HG02610 (cell line): Measurements from ENCODE around the gene DDX10.
"Not testable (repeated sequence)": the region's sequence is repeated elsewhere in the genome, so short reads cannot be mapped to it uniquely, and the experiment has no call there.

Experiments
- ATAC-seq: cut with Tn5 transposase; IDR thresholded peaks from one replicate; pipeline ENCODE4 v1.9.1; 2021; ENCODE audit warnings: mild to moderate bottlenecking, moderate library complexity; ENCODE audit not compliant: unreplicated experiment

The DDX10 gene

DNA sequence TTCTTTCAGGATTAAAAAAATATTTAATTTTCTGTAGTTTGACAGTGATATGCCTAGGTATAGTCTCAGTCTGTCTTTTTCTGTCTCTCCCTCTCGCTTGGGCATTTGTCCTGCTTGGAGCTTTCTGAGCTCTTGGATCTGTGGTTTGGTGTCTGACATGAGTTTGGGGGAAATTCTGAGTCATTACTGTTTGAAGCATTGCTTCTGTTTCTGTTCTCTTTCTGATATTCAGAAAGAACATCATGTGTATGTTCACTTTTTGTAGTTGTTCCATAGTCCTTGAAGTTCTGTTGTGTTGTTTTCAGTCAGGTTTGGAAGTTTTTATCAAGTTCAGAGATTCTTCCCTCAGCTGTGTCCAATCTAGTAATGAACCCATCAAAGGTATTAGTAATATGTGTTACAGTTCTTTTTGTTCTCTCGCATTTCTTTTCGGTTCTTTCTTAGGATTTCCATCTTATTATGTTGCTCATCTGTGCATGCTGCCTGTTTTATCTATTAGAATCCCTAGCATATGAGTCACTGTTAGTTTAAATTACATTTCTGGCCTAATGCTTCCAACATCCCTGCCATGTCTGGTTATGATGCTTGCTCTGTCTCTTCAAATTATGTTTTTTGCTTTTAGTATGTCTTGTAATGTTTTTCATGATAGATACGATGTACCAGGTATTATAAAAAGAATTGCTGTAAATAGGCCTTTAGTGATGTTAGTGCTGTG lies 48.4 kb downstream of the DDX10 start:
- ATAC-seq: peak; percentile 81

DNA sequence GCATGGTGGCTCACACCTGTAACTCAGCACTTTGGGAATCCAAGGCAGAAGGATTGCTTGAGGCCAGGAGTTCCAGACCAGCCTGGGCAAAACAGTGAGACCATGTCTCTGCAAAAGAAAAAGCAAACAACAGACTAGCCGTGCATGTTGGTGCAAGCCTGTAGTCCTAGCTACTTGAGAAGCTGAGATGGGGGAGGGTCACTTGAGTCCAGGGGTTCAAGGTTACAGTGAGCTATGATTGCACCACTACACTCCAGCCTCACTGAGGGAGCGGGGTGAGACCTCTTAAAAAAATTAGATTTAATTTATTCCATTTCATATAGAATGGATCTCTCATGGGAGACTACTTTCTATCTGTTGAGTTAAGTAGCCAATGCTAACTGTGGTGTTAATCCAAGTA lies 50.4 kb downstream of the DDX10 start:
- ATAC-seq: no peak

GRCh38 chr11:108718466-108718865 lies 53.6 kb downstream of the DDX10 start:
- ATAC-seq: no peak

GRCh38 chr11:108724974-108725689 lies 60.3 kb downstream of the DDX10 start:
- no peak for ATAC-seq

GRCh38 chr11:108726077-108726800 lies 61.4 kb downstream of the DDX10 start:
- ATAC-seq: peak; percentile 31

DNA sequence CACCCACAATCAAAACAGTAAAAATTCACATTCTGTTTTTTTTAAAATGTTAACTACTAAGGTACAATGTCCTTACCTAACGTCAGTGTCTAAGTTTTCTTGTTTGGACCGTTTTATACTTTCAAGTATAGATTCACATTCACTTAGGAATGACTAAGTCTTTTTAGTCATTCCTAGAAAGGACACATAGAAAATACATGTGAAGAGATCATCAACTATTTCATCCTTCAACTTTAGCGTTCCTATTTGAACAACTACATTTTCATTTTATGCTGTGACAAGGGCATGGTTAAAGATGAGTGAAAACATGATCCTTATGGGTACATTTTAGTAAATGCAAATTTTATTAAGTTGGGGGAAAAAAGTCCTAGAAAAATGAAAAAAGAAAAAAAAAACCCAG lies 62.8 kb downstream of the DDX10 start:
- ATAC-seq: peak; percentile 79

GRCh38 chr11:108729227-108729871 lies 64.5 kb downstream of the DDX10 start:
- no peak for ATAC-seq

DNA sequence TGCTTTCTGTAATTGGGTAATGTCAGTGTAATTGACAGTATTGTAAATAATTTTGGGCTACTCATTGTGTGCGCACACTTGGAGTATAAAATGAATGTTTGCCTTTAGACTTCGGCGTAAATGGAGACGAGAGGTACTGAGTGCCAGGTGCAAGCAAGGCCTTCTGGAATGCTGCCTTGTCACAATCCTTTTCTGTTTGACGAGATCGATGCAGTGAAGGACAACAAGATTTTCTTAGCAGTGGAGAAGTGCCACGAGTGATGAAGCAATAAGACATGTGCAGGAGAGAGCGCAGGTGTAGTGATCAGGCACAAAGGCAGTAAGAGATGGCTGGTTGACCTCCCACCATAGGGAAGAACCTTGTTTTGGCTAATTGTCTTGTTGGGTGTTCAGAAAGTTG lies 67.5 kb downstream of the DDX10 start:
- ATAC-seq: no peak

- peak; percentile 98 for ATAC-seq
These were observed 68.7 kb downstream of the DDX10 start for GRCh38 chr11:108733479-108734116.

DNA sequence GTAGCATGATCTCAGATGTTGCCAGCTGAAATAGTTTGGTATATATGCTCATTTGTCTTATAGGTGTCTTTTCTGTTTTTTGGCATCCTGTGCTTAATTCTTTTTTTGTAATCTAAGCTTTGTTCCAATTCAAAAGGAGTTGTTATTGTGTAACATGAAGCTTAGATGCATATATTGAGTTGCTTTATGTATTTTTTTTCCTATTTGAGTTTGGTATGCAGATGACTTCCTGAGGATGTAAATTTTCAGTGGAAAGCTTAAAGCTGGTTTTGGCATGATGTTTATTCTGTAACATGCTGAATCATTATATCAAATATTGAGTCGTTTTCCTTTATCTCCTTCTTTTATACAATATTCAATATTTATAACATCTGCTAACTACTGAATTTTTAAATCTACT lies 69.4 kb downstream of the DDX10 start:
- no peak for ATAC-seq

- ATAC-seq: no peak
These were observed 70.2 kb downstream of the DDX10 start for GRCh38 chr11:108734956-108735559.

DNA sequence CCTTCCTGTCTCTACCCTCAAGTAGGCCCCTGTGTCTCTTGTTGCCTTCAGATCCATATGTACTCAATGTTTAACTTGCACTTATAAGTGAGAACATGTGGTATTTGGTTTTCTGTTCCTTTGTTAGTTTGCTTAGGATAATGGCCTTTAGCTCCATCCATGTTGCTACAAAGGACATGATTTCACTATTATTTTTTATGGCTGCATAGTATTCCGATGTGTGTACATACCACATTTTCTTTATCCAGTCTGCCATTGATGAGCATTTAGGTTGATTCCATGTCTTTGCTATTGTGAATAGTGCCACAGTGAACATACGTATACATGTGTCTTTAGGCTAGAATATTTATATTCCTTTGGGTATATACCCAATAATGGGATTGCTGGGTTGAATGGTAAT lies 75.3 kb downstream of the DDX10 start:
- ATAC-seq: not testable (repeated sequence)

- no peak for ATAC-seq
These were observed 79.0 kb downstream of the DDX10 start for GRCh38 chr11:108743851-108744250.

GRCh38 chr11:108748968-108749367 lies 84.1 kb downstream of the DDX10 start:
- no peak for ATAC-seq

- ATAC-seq: no peak
These were observed 86.6 kb downstream of the DDX10 start for GRCh38 chr11:108751444-108751843.

DNA sequence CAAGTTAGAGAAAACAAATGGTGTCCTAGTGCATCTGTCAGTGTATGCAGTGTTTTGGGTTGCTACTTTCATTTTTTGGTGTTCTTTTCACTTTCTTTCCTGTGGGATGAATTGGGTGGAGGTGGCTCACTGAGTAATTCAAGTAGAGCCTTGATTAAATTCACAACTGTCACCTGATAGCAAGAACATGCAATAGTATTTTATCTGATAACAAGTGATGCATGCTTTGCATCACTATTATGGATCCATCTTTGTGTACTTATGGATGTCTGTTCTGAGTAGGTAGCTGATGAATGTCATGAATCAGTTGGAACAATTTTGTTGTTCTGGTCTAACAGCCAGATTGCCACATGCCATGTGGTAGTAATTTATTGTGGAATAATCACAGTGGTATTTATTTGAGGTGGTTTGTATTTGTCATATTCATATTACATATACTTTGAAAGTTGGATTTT lies 87.5 kb downstream of the DDX10 start:
- peak; percentile 68 for ATAC-seq

DNA sequence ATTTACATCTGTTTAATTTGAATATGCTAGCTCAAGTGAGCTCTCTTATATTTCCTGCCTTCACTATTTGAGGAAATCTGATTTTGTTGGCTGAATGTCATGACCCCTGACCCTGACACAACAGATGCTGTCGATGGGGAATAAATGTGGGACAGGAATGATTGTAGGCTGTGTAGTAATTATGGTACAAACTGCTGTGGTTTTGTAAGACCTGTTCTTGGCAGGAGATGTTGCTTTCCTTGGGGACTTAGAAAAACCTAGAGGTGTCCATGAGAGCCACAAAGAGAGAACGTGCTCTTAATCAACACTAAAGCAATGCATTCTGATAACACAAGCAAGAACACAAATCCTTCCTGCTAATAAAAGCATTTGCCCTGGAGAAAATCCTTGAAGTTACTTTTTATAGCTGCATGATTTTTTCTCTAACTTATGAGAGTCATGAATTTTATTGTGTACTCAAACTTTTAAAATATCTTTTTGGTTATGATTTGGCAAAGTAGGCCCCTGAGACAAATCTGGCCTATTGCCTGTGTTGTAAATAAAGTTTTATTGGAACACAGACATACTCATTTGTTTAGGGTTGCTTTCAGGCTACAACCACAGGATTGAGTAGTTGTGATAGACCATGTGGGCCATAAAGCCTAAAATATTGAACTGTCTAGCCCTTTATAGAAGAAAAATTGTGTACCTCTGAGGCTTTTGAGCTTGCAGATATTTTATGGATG lies 90.2 kb downstream of the DDX10 start:
- ATAC-seq: no peak

DNA sequence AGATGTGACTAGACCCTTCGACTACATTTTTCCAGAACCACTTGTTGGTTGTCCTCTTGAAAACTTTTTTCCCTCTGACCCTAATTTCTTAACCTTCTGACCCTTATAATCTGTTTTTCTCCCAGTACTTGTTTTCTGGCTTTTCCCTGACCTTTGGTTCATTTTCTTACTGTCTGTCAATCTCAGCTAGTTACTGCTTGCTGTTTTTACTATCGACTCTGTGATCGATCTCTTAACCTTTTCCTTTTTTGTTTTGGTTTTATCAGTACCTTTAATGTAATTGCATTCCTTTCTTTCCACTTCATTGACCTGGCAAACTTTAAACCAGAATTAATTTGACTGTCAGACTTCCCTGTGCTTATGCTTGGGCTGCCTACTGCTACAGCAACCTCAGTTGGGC lies 92.8 kb downstream of the DDX10 start:
- ATAC-seq: no peak

DNA sequence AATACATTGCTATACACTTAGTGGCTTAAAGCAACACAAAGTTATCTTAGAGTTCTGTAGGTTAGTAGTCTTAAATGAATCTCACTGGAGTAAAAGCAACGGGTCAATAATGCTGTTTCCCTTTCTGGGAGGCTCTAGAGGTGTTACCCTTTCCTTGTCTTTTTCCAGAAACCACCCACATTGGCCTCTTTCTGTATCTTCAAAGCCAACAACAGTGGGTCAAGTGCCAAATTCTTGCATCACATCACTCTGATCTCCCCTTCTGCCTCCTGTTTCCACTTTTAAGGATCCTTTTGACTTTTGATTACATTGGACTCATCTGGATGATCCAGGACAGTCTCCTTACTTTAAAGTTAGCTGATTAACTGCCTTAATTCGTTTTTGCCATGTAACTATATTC lies 93.6 kb downstream of the DDX10 start:
- ATAC-seq: no peak
